Activated naive CD8-positive, alpha-beta T cell treated with anti-CD3 and anti-CD28 coated beads, Interleukin-2, amount 50 U/mL, for 24 hours (primary cell): ENCODE measurements around the gene TNFAIP6.

Source experiments
- ATAC-seq: fragments of 150-1000 bp; cut with Tn5 transposase; one replicate; pipeline ENCODE4 v1.10.0; 2021
- DNase-seq: peaks from one replicate; pipeline ENCODE4 v3.0.0; 2021
- H3K27ac Mint-ChIP-seq: one replicate; pipeline ENCODE4 v1.8.0; 2021; ENCODE audit warnings: mild to moderate bottlenecking, mixed read lengths
- H3K27me3 Mint-ChIP-seq: one replicate; pipeline ENCODE4 v1.8.0; 2021; ENCODE audit warnings: mixed read lengths
- H3K36me3 Mint-ChIP-seq: one replicate; pipeline ENCODE4 v1.8.0; 2021; ENCODE audit warnings: low read depth, mixed read lengths
- H3K4me1 Mint-ChIP-seq: one replicate; pipeline ENCODE4 v1.8.0; 2021; ENCODE audit warnings: mixed read lengths
- H3K4me3 Mint-ChIP-seq: one replicate; pipeline ENCODE4 v1.8.0; 2021; ENCODE audit warnings: mild to moderate bottlenecking, moderate library complexity, mixed read lengths
- H3K9me3 Mint-ChIP-seq: one replicate; pipeline ENCODE4 v1.8.0; 2021; ENCODE audit warnings: mixed read lengths

TNFAIP6 gene

DNA sequence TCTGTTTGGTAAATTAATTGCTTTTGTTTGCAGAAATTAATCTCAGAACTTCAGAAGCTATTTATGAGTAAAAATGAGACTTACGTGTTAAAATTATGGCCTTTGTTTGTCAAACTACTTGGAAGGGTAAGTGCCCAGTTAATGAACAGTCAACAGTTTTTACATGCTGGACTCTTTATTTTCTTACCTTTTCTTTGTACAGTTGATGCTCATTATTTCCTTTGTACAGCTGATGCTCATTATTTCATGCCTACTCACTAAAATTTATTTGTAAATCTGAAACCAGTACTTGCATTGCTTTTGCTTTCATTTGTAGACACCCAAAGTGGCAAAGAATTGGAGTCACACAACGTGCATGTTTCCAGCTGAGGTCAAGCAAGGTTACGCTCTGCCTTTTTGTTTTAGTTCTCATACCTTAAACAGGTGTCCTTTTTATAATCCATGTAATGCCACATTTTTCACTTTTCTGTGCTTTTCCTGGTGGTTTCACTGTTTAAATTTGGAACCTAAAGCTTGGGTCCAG is 65.6 kb downstream of the TNFAIP6 start:
- Mint-ChIP-seq H3K27ac (peak overlapping the region; percentile 69), H3K36me3 (peaks cover 52% of the 10 kb centered on the region), H3K9me3 (no peaks in the 10 kb centered on the region), H3K4me1 (peaks cover 32% of the 10 kb centered on the region), H3K27me3 (no peaks in the 10 kb centered on the region), H3K4me3 (no peak overlapping the region)
- DNase-seq = no peak
- ATAC-seq = peak; percentile 38

DNA sequence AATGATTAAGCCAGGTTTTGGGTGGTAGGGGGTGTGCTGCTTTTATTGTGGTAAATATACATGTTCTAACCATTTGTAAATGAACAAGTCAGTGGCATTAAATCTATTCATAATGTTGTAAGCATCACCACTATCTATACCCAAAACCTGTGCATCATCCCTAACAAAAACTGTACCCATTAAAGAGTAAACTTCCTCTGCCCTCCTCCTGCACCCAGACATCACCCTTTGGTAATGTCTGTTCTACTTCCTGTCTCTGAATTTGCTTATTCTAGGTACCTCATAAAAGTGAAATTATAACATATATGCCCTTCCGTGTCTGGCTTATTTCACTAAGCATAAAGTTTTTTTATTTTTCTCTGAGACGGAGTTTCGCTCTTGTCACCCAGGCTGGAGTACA is 66.4 kb downstream of the TNFAIP6 start:
- peak overlapping the region; percentile 69 for H3K27ac Mint-ChIP-seq
- no peak overlapping the region for H3K4me3 Mint-ChIP-seq
- peaks cover 57% of the 10 kb centered on the region for H3K36me3 Mint-ChIP-seq
- DNase-seq = no peak
- no peaks in the 10 kb centered on the region for H3K27me3 Mint-ChIP-seq
- no peaks in the 10 kb centered on the region for H3K9me3 Mint-ChIP-seq
- peak; percentile 45 for ATAC-seq
- peaks cover 32% of the 10 kb centered on the region for H3K4me1 Mint-ChIP-seq
